ENCODE results near the gene DYRK4. TPM values are rescaled to one million over a fixed set of nuclear protein-coding genes. Genes with fewer than 3 reads are reported as not detected.

Gene DYRK4
- total and polyA plus RNA-seq, 12 donors = 24.2 to 123 (median 45.9) TPM

DNA sequence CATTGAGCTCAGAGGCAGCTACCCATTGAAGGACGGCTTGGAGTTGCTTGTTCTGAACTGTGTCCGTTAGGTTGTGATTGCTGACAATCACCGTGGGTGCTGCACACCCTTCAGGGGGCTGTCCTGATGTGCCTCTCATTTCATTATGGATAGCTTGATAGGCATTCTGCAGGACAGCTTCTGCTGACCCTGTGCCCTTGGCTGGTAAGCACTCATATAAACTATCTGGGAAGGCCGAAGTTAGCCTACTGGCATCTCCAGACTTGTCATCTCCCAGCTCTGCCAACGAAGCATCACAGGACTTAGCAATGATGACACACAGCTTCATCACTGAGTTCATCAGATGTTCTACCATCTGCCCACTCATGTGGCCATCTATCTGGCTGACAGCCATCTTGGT lies 64.5 kb downstream of the DYRK4 start:
- H3K27ac ChIP-seq = no peak overlapping the region
- H3K36me3 ChIP-seq (replicated peaks in 1 of 2) = no peaks in the 10 kb centered on the region
- no peaks in the 10 kb centered on the region for H3K4me1 ChIP-seq (replicated peaks in 1 of 2)
- no peak for DNase-seq
- no peaks in the 10 kb centered on the region for H3K9me3 ChIP-seq (replicated peaks in 1 of 3)
- TF ChIP-seq POLR2A (IDR thresholded peaks at IDR 0.05) = no peak
- TF ChIP-seq, protein P1, sequence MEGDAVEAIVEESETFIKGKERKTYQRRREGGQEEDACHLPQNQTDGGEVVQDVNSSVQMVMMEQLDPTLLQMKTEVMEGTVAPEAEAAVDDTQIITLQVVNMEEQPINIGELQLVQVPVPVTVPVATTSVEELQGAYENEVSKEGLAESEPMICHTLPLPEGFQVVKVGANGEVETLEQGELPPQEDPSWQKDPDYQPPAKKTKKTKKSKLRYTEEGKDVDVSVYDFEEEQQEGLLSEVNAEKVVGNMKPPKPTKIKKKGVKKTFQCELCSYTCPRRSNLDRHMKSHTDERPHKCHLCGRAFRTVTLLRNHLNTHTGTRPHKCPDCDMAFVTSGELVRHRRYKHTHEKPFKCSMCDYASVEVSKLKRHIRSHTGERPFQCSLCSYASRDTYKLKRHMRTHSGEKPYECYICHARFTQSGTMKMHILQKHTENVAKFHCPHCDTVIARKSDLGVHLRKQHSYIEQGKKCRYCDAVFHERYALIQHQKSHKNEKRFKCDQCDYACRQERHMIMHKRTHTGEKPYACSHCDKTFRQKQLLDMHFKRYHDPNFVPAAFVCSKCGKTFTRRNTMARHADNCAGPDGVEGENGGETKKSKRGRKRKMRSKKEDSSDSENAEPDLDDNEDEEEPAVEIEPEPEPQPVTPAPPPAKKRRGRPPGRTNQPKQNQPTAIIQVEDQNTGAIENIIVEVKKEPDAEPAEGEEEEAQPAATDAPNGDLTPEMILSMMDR (IDR thresholded peaks at IDR 0.05) = no peak
- intact Hi-C loops (cut with DNase I) = no loop called here
- H3K27me3 ChIP-seq = no peaks in the 10 kb centered on the region
- 81 to 90% (median 86%) methylated on average over 4 to 5 of the region's 5 CpGs for WGBS, 4 donors
- H3K4me3 ChIP-seq = no peak overlapping the region

DNA sequence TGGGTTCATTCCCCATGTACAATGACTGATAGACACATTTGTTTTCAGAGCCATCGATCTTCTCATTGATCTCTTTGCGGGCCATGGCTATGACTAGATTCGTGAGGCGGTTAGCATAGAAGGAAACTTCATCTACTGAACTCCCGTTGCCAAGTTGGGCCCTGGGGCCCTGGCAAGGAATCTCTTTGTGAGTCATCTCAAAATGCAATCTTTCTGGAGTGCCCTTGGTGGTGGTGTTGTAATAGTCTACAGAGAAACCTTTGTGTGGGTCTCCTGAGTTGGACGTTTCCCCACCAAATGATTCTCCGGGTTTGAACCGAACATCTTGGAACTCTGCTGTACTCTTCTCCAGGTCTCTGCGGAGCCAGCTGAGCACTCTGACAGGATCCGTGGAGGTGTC lies 66.4 kb downstream of the DYRK4 start:
- H3K27ac ChIP-seq = no peak overlapping the region
- intact Hi-C loops (cut with DNase I) = no loop called here

DNA sequence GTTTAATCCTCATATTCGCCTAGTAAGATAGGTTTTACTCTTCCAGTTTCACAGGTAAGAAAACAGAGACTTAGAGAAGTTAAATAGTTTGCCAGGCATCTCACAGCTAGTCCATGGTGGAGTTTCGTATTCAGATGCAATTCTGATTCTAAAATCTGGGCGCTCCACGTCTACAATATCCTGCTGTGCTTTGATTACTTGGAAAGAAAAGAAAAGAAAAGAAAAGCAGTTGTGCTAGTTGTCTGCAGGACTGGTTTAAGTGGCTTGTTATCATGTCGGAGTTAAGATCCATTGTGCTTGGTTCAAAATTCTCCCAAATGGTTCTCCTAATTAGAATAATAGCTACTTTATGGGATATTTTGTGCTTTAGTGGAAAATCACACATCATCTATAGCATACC lies 68.3 kb downstream of the DYRK4 start:
- H3K4me3 ChIP-seq = no peak overlapping the region
- TF ChIP-seq, protein P1 (IDR thresholded peaks at IDR 0.05) = no peak
- TF ChIP-seq POLR2A (IDR thresholded peaks at IDR 0.05) = no peak
- 50 to 73% (median 61%) methylated on average over 5 of the region's 5 CpGs for WGBS, 4 donors
- intact Hi-C loops (cut with DNase I) = no loop called here
- no peaks in the 10 kb centered on the region for H3K4me1 ChIP-seq (replicated peaks in 1 of 2)
- H3K27ac ChIP-seq = no peak overlapping the region
- no peaks in the 10 kb centered on the region for H3K9me3 ChIP-seq (replicated peaks in 1 of 3)
- DNase-seq = no peak
- no peaks in the 10 kb centered on the region for H3K27me3 ChIP-seq
- H3K36me3 ChIP-seq (replicated peaks in 1 of 2) = no peaks in the 10 kb centered on the region

More for the DNA sequence above, 66.4 kb downstream of the DYRK4 start:
- DNase-seq = no peak
- Histone ChIP-seq H3K4me3 (no peak overlapping the region), H3K9me3 (replicated peaks in 1 of 3) (no peaks in the 10 kb centered on the region), H3K4me1 (replicated peaks in 1 of 2) (no peaks in the 10 kb centered on the region), H3K36me3 (replicated peaks in 1 of 2) (no peaks in the 10 kb centered on the region), H3K27me3 (no peaks in the 10 kb centered on the region)
- 85 to 93% (median 89%) methylated on average over 10 of the region's 10 CpGs for WGBS, 4 donors
- no peak for TF ChIP-seq POLR2A (IDR thresholded peaks at IDR 0.05)
- TF ChIP-seq, protein P1 (IDR thresholded peaks at IDR 0.05) = no peak

DNA sequence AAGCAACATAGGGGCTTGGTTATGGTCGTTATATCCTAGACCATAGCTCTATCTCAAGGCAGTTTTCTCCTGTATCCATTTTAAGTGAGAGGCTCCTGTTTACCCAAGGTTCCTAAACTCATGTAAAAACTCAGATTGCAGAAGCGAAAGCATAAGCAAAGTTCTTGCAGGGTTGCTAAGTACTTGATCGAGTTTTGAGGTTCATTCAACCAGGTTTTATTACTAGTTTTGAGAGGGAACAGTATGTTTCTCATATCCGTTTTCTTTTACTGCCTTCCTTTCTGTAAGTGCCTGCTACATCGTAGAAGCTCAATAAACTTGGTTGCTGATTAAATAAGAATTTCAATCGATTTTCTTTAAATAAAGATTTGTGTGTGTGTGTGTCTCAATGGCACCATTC lies 81.7 kb downstream of the DYRK4 start:
- DNase-seq = no peak
- TF ChIP-seq POLR2A (IDR thresholded peaks at IDR 0.05) = no peak
- TF ChIP-seq, protein P1 (IDR thresholded peaks at IDR 0.05) = no peak
- intact Hi-C loops (cut with DNase I) = no loop called here
- Histone ChIP-seq H3K4me3 (no peak overlapping the region), H3K9me3 (replicated peaks in 1 of 3) (no peaks in the 10 kb centered on the region), H3K27ac (no peak overlapping the region), H3K36me3 (replicated peaks in 1 of 2) (no peaks in the 10 kb centered on the region), H3K27me3 (no peaks in the 10 kb centered on the region), H3K4me1 (replicated peaks in 1 of 2) (peaks cover 0 to 5% of the 10 kb centered on the region in 2 donors)
- WGBS, 4 donors = 74 to 81% (median 80%) methylated on average over 6 of the region's 6 CpGs
